ENCODE results near the gene KRTAP5-2. TPM values are rescaled to one million over a fixed set of nuclear protein-coding genes. Genes with fewer than 3 reads are reported as not detected.
"Not testable (repeated sequence)": the region's sequence is repeated elsewhere in the genome, so short reads cannot be mapped to it uniquely, and the experiment has no call there.

The KRTAP5-2 gene
- total RNA-seq, 1 donor from 2014 or later: not detected

DNA sequence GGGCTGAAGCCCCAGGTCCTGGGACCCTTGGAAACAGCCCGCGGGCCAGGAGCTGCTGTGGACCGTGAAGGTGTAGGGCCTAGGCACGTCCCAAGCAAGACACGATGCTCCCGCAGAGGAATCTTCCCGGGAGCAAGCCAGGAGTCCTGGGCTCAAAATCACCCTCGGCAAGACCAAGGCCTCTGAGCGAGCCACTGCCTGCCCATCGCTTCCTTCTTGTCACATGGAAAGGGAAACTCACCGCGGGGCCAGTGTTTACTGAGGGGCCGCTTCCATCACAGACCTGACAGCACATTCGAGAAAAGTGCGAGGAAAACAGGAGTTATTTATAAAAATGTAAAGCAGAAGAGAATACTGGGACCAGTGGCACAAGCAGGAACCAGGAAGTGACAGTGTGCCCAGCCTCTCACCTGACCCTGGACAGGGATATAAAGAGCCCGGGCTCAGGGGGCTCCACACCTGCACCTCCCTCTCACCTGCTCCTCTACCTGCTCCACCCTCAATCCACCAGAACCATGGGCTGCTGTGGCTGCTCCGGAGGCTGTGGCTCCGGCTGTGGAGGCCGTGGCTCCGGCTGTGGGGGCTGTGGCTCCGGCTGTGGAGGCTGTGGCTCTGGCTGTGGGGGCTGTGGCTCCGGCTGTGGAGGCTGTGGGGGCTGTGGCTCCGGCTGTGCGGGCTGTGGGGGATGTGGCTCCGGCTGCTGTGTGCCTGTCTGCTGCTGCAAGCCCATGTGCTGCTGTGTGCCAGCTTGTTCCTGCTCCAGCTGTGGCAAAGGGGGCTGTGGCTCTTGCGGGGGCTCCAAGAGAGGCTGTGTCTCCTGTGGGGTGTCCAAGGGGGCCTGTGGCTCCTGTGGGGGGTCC, 31.5 kb upstream of the KRTAP5-2 start, which contains the start of gene KRTAP5-5:
Gene KRTAP5-5, plus strand, starts transcription at position 450 of the 860 bp plus-strand sequence. Its CDS starts 66 bp downstream, at position 516.
- ATAC-seq (ENCODE audit: poor library complexity): no peak

GRCh38 chr11:1628506-1629325, 30.6 kb upstream of the KRTAP5-2 start:
- DNase-seq (peak; percentile 58), ATAC-seq (ENCODE audit: poor library complexity) (peak; percentile 91)
- intact Hi-C loops (cut with DNase I): loop anchor here (10.0 kb wide), 1 partner anchor 84 kb away; no protein-coding TSS in a partner anchor

More for the DNA sequence above, 31.5 kb upstream of the KRTAP5-2 start, which contains the start of gene KRTAP5-5:
- DNase-seq: no peak
- intact Hi-C loops (cut with DNase I): loop anchor here (10.0 kb wide), 1 partner anchor 85 kb away; no protein-coding TSS in a partner anchor

DNA sequence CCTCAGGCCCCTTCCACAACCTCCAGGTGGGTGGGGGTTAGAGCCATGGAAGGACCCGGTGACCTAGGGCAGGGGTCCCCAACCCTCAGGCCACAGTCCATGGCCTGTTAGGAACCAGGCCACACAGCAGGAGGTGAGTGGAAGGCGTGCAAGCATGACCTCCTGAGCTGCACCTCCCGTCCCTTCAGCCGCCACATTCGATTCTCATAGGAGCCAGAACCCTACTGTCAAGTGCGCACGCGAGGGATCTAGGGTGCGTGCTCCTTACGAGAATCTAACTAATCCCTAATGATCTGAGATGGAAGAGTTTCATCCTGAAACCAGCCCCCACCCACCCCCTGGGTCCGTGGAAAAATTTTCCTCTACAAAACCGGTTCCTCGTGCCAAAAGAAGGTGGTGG, 27.4 kb upstream of the KRTAP5-2 start:
- no peak for DNase-seq
- intact Hi-C loops (cut with DNase I): loop anchor here (10.0 kb wide), 1 partner anchor 81 kb away; no protein-coding TSS in a partner anchor

GRCh38 chr11:1624621-1625020, 26.5 kb upstream of the KRTAP5-2 start:
- intact Hi-C loops (cut with DNase I): loop anchor here (10.0 kb wide), 1 partner anchor 80 kb away; no protein-coding TSS in a partner anchor
- no peak for ATAC-seq (ENCODE audit: poor library complexity)

More for the DNA sequence above, 27.4 kb upstream of the KRTAP5-2 start:
- ATAC-seq (ENCODE audit: poor library complexity): no peak

GRCh38 chr11:1623716-1624115, 25.6 kb upstream of the KRTAP5-2 start:
- intact Hi-C loops (cut with DNase I): loop anchor here (10.0 kb wide), 1 partner anchor 79 kb away; no protein-coding TSS in a partner anchor
- DNase-seq (no peak), ATAC-seq (ENCODE audit: poor library complexity) (no peak)

More at GRCh38 chr11:1624621-1625020, 26.5 kb upstream of the KRTAP5-2 start:
- no peak for DNase-seq

DNA sequence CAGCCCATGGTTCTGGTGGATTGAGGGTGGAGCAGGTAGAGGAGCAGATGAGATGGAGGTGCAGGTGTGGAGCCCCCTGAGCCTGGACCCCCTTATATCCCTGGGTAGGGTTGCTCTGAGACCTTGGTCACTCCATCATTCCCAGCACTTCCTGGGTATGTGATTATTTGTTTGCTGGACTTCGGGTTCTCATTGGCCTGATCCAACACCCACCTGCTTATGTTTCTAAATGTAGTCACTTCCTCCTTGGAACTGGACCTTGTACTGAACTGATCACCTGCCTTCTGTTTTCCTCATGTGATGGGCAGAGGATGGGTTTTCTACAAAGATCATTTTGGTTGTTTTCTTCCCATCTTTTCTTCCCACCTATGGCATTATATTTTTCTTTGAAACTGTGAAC, 24.0 kb upstream of the KRTAP5-2 start, which contains the start of gene KRTAP5-4:
Gene KRTAP5-4, minus strand, starts transcription at position 53 of the 400 bp plus-strand sequence. Its CDS starts 45 bp downstream, at position 8.
- ATAC-seq (ENCODE audit: poor library complexity): no peak
- intact Hi-C loops (cut with DNase I): loop anchor here (10.0 kb wide), 1 partner anchor 77 kb away; no protein-coding TSS in a partner anchor
- no peak for DNase-seq

- no peak for ATAC-seq (ENCODE audit: poor library complexity)
- DNase-seq: no peak
- intact Hi-C loops (cut with DNase I): no loop called here
These were observed 21.4 kb upstream of the KRTAP5-2 start for GRCh38 chr11:1619449-1619848.

DNA sequence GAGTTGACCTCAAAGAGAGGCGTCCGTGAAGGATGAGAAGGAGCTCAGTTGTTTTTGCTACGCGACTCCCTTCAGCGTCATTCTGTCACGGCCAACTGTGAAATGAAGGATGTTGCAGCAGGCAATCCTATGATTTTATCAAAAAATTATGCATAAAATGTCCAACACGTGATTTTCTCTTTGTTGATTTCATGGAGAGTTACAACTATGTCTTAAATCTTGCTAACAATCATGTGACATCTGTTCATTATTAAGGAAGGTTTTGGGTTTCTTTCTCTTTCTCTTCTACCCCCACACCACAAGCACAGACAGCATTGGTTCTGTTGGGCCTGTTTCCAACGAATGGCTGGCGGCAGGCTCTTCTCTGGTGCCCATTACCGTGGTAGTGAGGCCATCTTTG, 20.1 kb upstream of the KRTAP5-2 start:
- DNase-seq (no peak), ATAC-seq (ENCODE audit: poor library complexity) (no peak)
- intact Hi-C loops (cut with DNase I): no loop called here

- DNase-seq: no peak
- intact Hi-C loops (cut with DNase I): no loop called here
- ATAC-seq (ENCODE audit: poor library complexity): no peak
These were observed 10.3 kb upstream of the KRTAP5-2 start, which contains the start of gene KRTAP5-3 for GRCh38 chr11:1608363-1608762. KRTAP5-3 (minus strand) TSS chr11:1608463; CDS start chr11:1608385, 78 bp downstream.

DNA sequence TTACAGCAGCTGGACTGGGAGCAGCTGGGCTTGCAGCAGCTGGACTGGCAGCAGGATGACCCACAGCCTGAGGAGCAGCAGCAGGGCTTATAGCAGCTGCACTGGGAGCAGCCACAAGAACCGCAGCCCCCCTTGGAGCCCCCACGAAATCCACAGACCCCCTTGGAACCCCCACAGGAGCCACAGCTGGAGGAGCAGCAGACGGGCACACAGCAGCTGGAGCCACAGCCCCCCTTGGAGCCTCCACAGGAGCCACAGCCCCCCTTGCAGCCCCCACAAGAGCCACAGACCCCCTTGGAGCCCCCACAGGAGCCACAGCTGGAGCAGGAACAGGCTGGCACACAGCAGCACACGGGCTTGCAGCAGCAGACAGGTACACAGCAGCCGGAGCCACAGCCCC, 9.8 kb upstream of the KRTAP5-2 start:
- intact Hi-C loops (cut with DNase I); DNase-seq; ATAC-seq (ENCODE audit: poor library complexity): not testable (repeated sequence)

DNA sequence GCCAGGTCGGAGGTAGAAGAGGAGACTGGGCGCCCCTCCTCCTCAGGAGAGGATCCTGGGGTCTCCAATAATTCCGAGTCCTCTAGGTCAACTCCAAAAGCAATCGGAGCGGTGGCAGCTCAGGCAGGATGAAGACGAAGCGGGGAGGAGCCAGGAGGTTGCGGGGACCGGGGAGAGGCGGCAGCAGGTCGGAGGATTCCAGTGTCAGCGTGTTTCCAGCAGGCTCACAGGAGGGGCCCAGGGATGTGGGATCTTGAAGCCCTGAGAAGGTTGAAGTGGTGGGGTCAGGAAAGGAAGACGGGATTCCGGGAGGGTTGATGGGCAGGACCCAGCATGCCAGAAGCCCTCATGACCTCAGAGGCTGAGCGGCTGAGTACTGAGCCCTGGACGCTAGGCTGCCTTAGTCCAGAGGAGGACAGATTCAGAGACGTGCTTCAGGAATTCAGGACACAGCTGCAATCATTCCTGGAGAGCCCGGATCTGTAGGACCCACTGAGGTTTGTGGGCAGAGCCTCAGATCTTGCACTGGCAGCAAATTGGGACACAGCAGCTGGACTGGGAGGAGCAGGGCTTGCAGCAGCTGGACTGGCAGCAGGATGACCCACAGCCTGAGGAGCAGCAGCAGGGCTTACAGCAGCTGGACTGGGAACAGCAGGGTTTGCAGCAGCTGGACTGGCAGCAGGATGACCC, 9.2 kb upstream of the KRTAP5-2 start:
- intact Hi-C loops (cut with DNase I); DNase-seq; ATAC-seq (ENCODE audit: poor library complexity): not testable (repeated sequence)

DNA sequence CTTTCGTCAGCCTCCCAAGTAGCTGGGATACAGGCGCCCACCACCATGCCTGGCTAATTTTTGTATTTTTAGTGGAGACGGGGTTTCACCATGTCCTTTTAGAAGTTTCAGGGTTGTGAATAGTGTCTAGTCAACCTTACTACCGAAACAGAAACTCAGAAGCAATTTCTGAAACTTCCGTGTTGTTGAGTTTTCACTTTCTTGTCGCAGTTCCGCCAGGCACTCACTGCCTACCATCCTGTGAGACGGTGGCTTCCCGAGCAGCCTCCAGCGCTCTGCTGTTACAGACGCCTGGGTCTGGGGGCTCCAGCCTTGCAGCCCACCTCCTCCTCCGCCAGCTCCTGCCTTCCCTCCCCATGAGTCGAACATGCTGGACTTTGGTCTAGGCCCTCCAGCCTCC, 7.8 kb upstream of the KRTAP5-2 start:
- ATAC-seq (ENCODE audit: poor library complexity); DNase-seq: not testable (repeated sequence)

GRCh38 chr11:1604711-1605110, 6.6 kb upstream of the KRTAP5-2 start:
- ATAC-seq (ENCODE audit: poor library complexity) (no peak), DNase-seq (no peak)
- intact Hi-C loops (cut with DNase I): no loop called here

More for the DNA sequence above, 7.8 kb upstream of the KRTAP5-2 start:
- intact Hi-C loops (cut with DNase I): not testable (repeated sequence)

GRCh38 chr11:1604181-1604580, 6.1 kb upstream of the KRTAP5-2 start:
- intact Hi-C loops (cut with DNase I): no loop called here
- ATAC-seq (ENCODE audit: poor library complexity) (no peak), DNase-seq (no peak)

DNA sequence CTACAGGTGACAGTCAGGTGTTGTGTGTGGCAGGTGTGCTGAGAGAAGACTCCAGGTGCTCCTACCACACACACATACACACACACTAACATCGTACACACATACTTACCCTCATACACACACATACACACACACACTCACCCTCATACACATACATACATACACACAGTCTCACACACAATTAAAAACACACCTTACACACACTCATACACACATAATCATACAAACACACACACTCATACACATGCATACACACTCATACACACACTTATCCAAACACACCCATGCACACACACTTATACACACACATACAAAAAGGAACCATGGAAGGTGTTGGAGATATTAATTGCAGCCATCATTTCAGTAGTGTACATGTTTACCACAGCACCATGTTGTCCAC, 5.5 kb upstream of the KRTAP5-2 start:
- DNase-seq (no peak), ATAC-seq (ENCODE audit: poor library complexity) (no peak)
- intact Hi-C loops (cut with DNase I): no loop called here

- DNase-seq; intact Hi-C loops (cut with DNase I); ATAC-seq (ENCODE audit: poor library complexity): not testable (repeated sequence)
These were observed 3.6 kb upstream of the KRTAP5-2 start for GRCh38 chr11:1601663-1602062.

DNA sequence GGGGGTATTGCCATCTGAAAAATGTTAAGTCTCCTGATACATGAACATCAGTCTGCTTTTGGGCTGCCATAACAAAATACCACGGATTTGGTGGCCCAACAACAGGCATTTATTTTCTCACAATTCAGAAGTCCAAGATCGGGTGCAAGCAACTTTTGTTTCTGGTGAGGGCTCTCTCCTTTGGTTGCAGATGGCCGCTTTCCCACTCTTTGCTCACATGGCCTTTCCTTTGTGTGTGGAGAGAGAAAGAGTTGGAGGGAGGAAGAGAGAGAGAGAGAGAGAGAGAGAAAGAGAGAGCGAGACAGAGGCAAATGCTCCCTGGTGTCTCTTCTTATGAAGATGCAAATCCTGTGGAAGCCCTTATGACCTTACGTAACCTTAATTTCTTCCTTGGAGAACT, 2.5 kb upstream of the KRTAP5-2 start:
- ATAC-seq (ENCODE audit: poor library complexity) (no peak), DNase-seq (no peak)
- intact Hi-C loops (cut with DNase I): no loop called here

GRCh38 chr11:1598816-1599215, 722 bp upstream of the KRTAP5-2 start:
- DNase-seq (no peak), ATAC-seq (ENCODE audit: poor library complexity) (no peak)
- intact Hi-C loops (cut with DNase I): no loop called here

All from Right ventricle myocardium superior (tissue), 1 donor.